Left cardiac atrium (tissue), 2 donors: ENCODE results near the gene CACTIN. TPM values are rescaled to one million over a fixed set of nuclear protein-coding genes. Genes with fewer than 3 reads are reported as not detected.

Experiments
- total RNA-seq, 2 donors: library from RNA; stranded (reverse); fragmentation: NEBNext Ultra II Directional; extraction: Animal tissue kit (Norgen Biotek cat#: 25700); gene quantifications; one replicate each; pipeline ENCODE4 v1.2.1, GENCODE V29; 2021
- donor health status: DM: no; HTN: yes; CAD: no; lungs with severe emphysema.
- donor health status: DM: yes; HTN: yes; CAD: no.

CACTIN gene
- total RNA-seq, 2 donors from 2014 or later, result 12.5 to 12.9 TPM

Other genes with a start within 250 kb of the CACTIN start
- gene SMIM24, start 146.3 kb downstream of the CACTIN start, total RNA-seq, result not detected
- gene SMIM44, start 143.3 kb downstream of the CACTIN start, total RNA-seq, result not detected
- 10 to 100 TPM; 10.4 to 13.2 TPM for gene DOHH, start 126.1 kb downstream of the CACTIN start, total RNA-seq
- 10 to 100 TPM; 19.5 to 22.6 TPM for gene FZR1, start 120.5 kb downstream of the CACTIN start, total RNA-seq
- under 1 TPM in 1 of 2 donors, not detected in 1; 0.52 TPM for gene TEKTIP1, start 87.6 kb downstream of the CACTIN start, total RNA-seq
- gene MFSD12, start 69.2 kb downstream of the CACTIN start, total RNA-seq, result 10 to 100 TPM; 29.8 to 40.4 TPM
- 10 to 100 TPM; 34.8 to 42.0 TPM for gene HMG20B, start 53.8 kb downstream of the CACTIN start, total RNA-seq
- gene GIPC3, start 41.3 kb downstream of the CACTIN start, total RNA-seq, result 1 to 10 TPM; 1.5 to 1.6 TPM
- gene TBXA2R, start 19.9 kb downstream of the CACTIN start, total RNA-seq, result 1 to 10 TPM; 2.3 to 3.7 TPM
- gene PIP5K1C, start 73.7 kb upstream of the CACTIN start, total RNA-seq, result 10 to 100 TPM; 36.6 to 44.3 TPM
- under 1 TPM in 1 of 2 donors, not detected in 1; 0.32 TPM for gene TJP3, start 81.6 kb upstream of the CACTIN start, total RNA-seq
- 10 to 100 TPM; 12.6 to 12.7 TPM for gene APBA3, start 134.9 kb upstream of the CACTIN start, total RNA-seq
- 10 to 100 TPM; 63.6 to 68.9 TPM for gene MRPL54, start 135.9 kb upstream of the CACTIN start, total RNA-seq
- gene RAX2, start 145.4 kb upstream of the CACTIN start, total RNA-seq, result not detected
- gene MATK, start 159.6 kb upstream of the CACTIN start, total RNA-seq, result 1 to 10 TPM in 1 of 2 donors, under 1 TPM in 1; 0.92 to 1.4 TPM
- gene ZFR2, start 242.2 kb upstream of the CACTIN start, total RNA-seq, result under 1 TPM; 0.29 to 0.35 TPM